Transverse colon (tissue), 4 donors: ENCODE data around the gene C1QL1.

Experiments used
- CTCF ChIP-seq, 5 experiments: fragments of 200-600 bp in 3 of 5; fragments of 450-650 bp in 2 of 5; sonication (generic) in 3 of 5; IDR thresholded peaks; 1 replicate in 2 of 5; 2 replicates in 3 of 5; pipeline ENCODE4 v1.5.1; 2016 to 2017; ENCODE audit warnings: antibody characterized with exemption in 5 of 5, inconsistent platforms in 3 of 5, mild to moderate bottlenecking in 2 of 5, moderate library complexity in 1 of 5
- EP300 ChIP-seq: sonication (generic); formaldehyde crosslinking; IDR thresholded peaks from one replicate; pipeline ENCODE4 v1.6.1; 2017; ENCODE audit warnings: antibody characterized with exemption, low read depth
- POLR2A ChIP-seq: fragments of 450-650 bp; IDR thresholded peaks from one replicate; pipeline ENCODE4 v1.6.1; 2016; ENCODE audit warnings: antibody characterized with exemption, mild to moderate bottlenecking, moderate library complexity
- POLR2AphosphoS5 ChIP-seq, 3 donors: sonication (generic); formaldehyde crosslinking; IDR thresholded peaks; one replicate each; pipeline ENCODE4 v1.6.1; 2016; ENCODE audit warnings: antibody characterized with exemption in 3 of 3

GRCh38 chr17:45013021-45013997 is 45.2 kb upstream of the C1QL1 start:
- no peak for TF ChIP-seq CTCF (IDR thresholded peaks at IDR 0.05)
- no peak for TF ChIP-seq POLR2A
- TF ChIP-seq EP300 = no peak
- no peak for TF ChIP-seq POLR2AphosphoS5 (IDR thresholded peaks at IDR 0.05)
